NCI-H1694 treated with DMSO at 0.1 percent for 48 hours (cell line): ENCODE results near the gene RNF103.

Experiments used
- DNase-seq: peaks from one replicate; lab custom pipeline; 2025; lab: John Stamatoyannopoulos, UW

RNF103 gene

DNA sequence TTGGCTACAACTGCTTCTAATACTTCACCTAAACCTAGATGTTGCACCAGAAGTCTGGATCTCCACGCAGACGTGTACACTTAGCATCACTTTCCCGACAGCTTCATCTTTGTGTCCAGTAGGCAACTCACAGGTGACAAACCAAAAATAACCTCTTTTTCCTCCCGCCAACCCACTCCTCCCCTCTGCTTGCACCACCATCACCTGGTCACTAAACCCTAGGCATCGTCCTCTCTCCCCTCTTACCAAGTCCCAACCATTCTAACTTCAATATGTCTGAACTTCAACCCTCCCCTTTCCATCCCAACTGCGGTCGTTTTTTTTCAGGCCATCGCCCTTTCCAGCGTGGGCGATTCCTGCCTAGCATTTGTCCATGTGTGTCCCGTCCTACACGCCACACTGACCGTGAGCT is 60.0 kb downstream of the RNF103 start:
- DNase-seq = no peak

- peak; percentile 97 for DNase-seq
These were observed 60.6 kb downstream of the RNF103 start, which contains the start of gene CHMP3 for GRCh38 chr2:86562922-86563649. Gene CHMP3, minus strand, starts transcription at chr2:86563443. Its CDS starts 95 bp downstream, at chr2:86563348.

DNA sequence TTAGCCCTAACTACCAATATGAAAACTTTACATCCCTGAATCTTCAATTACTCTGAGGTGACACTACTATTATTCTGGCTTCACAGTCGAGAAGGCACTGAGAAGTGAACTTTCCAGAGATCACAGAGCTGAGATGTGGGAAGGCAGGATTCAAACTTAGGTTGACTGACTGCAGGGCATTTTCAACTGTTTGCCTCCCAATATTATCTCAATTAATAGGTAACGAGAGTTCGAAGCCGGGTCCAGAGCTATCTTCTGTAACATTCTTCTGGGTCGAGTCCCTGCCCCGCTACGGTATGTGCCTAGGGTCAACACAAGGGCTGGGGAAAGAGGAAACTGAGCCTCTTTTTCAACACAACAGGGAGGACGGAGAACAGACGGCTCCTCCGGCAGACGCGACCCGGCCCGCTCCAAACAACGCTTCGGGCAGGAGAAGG is 61.2 kb downstream of the RNF103 start:
- DNase-seq = no peak

DNA sequence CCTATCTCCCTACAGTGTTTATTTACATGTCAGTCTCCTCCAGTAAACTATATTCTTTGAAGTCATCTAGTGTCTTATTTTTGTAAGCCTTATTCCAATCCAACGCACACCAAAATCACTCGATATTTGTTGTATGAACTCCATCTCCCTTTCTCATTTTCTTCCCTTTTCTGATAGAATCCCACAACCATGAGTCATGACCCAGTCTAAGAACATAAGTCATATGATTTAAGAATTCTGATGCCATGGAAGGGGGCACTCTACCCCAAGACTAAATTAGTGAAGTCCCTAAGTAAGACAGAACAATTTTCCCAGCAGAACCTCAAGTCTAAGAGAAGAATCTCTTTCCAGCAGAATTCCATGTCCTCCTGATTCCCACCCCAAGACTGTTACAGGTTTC is 65.8 kb downstream of the RNF103 start:
- DNase-seq = no peak

DNA sequence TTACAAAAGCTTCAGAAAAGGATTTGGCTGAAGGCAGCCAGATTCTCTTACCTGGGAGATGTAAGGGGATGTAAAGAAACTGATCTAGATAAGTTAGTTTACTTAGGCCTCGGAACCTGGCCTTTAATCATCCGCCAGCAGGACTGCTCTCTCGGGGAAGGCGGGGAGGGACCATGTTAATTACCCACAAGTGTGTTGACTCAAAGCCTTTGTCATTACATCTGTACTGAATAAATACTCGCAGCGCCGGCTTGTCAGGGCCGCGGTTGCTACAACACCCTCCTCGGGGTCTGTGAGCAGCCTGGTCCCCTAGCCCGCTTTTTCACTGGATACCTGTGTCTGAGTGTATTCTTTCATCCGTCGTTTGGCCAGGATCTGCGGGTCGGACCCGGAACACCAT is 67.2 kb downstream of the RNF103 start:
- DNase-seq = no peak
